A549 treated with RU486 at 1 μM for 4 hours (cell line): ENCODE measurements around the gene NCR1. TPM values are rescaled to one million over a fixed set of nuclear protein-coding genes. Genes with fewer than 3 reads are reported as not detected.

Experiments used
- total RNA-seq: library from RNA; stranded (reverse); fragments of 200-300 nt; extraction: Qiagen RNA extraction; gene quantifications from 5 replicates; pipeline ENCODE4 v1.2.3, GENCODE V29; 2022; ENCODE audit warnings: low read depth

NCR1 gene, protein sequence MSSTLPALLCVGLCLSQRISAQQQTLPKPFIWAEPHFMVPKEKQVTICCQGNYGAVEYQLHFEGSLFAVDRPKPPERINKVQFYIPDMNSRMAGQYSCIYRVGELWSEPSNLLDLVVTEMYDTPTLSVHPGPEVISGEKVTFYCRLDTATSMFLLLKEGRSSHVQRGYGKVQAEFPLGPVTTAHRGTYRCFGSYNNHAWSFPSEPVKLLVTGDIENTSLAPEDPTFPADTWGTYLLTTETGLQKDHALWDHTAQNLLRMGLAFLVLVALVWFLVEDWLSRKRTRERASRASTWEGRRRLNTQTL
- not detected in 5 replicates for total RNA-seq

DNA sequence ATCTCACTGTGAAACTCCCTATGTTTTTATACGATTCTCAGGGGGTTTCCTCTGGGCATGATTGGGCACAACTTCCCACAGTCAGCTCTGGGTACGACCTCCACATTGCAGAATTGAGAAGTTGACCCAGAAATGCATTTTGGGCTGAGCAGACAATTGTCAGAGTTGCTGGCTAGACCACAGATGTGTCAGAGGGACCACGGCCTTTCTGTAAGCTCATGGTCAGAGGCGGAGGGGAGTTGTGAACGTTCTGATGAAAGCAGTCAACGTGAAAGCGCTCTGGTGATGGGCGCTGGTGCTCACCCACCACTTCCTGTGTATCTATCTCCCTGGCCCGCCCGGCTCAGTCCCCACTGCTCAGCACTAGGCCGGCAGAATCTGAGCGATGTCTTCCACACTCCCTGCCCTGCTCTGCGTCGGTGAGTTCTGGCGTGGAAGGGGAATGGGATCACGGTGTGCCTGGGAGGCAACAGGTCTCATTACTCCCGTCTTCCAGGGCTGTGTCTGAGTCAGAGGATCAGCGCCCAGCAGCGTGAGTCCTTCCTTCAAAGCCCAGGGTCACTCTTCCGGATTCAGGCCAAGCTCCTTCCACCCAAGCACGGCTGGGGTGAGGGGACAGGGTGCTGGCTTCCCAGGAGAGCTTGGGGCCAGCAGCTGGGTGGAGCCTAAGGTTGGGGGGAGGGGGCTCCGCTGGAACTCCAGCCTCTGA, at the start of gene NCR1:
NCR1 (plus strand) TSS at position 346 of the 709 bp plus-strand sequence; CDS start at position 386, 40 bp downstream.

DNA sequence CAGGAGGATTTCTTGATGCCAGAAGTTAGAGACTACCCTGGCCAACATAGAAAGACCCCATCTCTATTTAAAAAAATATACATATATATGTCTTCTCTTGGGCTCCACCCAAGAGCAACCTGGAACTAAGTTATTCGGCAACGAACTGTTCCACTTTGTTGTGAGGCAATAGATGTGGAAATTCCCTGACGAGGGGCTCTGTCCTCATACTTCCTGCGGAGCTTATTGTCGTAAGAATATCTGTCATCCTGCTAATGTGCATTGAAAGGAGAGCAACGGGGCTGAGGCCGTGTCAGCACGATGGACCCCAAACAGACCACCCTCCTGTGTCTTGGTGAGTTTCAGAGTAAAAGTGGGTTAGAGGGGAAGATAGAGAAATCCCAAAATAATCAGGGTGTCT, 32.0 kb upstream of the NCR1 start, which contains the start of gene FCAR:
FCAR (plus strand) TSS at position 246 of the 400 bp plus-strand sequence; CDS start at position 301, 55 bp downstream.

DNA sequence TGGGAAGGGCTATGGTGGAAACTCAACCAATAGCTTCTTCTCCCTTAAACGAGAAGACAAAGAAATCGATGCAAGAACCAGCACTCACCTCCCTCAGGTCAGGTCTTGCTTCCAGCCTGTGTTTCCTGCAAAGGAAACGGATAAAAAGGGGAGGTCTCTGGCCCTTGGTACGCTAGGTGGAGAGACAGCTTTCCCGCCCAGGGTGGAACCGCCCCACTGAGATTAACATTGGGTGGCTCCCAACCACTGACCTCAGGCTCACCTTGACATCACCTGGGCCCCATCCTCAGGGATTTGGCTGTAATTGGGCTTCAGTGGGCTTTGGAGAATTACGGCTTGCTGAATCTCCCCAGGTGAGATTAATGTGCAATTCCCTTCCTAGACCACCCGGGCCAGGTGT, 41.4 kb downstream of the NCR1 start, which contains the start of gene NLRP7:
NLRP7 (minus strand) TSS at position 150 of the 400 bp plus-strand sequence.

Other genes starting within 250 kb of the NCR1 start
- not detected in 5 replicates for gene LILRB4, start 243.2 kb upstream of the NCR1 start, total RNA-seq
- not detected in 5 replicates for gene KIR3DL3, start 181.7 kb upstream of the NCR1 start, total RNA-seq
- not detected in 5 replicates for gene KIR2DL3, start 167.6 kb upstream of the NCR1 start, total RNA-seq
- gene KIR2DL1, start 136.4 kb upstream of the NCR1 start, total RNA-seq: not detected in 5 replicates
- not detected in 5 replicates for gene KIR2DL4, start 102.5 kb upstream of the NCR1 start, total RNA-seq
- gene KIR3DL1, start 89.7 kb upstream of the NCR1 start, total RNA-seq: not detected in 5 replicates
- not detected in 5 replicates for gene KIR2DS4, start 73.5 kb upstream of the NCR1 start, total RNA-seq
- not detected in 5 replicates for gene KIR3DL2, start 55.7 kb upstream of the NCR1 start, total RNA-seq
- gene FCAR, start 31.9 kb upstream of the NCR1 start, total RNA-seq: not detected in 5 replicates
- not detected in 5 replicates for gene NLRP7, start 41.4 kb downstream of the NCR1 start, total RNA-seq
- gene NLRP2, start 60.2 kb downstream of the NCR1 start, total RNA-seq: 24.0 to 26.8 TPM (median 25.2 TPM) in 5 replicates
- 0.07 to 0.22 TPM (median 0.10 TPM) in 5 replicates for gene GP6, start 132.1 kb downstream of the NCR1 start, total RNA-seq
- gene RDH13, start 157.0 kb downstream of the NCR1 start, total RNA-seq: 16.7 to 22.3 TPM (median 21.3 TPM) in 5 replicates
- 4.6 to 5.7 TPM (median 5.2 TPM) in 5 replicates for gene EPS8L1, start 169.7 kb downstream of the NCR1 start, total RNA-seq
- 58.4 to 86.7 TPM (median 84.2 TPM) in 5 replicates for gene PPP1R12C, start 211.5 kb downstream of the NCR1 start, total RNA-seq
- 116 to 151 TPM (median 125 TPM) in 5 replicates for gene TNNT1, start 243.1 kb downstream of the NCR1 start, total RNA-seq